Activated CD4-positive, alpha-beta T cell treated with anti-CD3 and anti-CD28 coated beads, Interleukin-2, amount 10 ng/mL, durations not matched to agents 7 days and 5 days (primary cell): Measurements from ENCODE around the gene SEPTIN6. TPM values are rescaled to one million over a fixed set of nuclear protein-coding genes. Genes with fewer than 3 reads are reported as not detected.

Source experiments
- CTCF ChIA-PET: fragments of 350-600 bp; sonication (Branson Sonifier 250); formaldehyde crosslinking; loops from one replicate; lab custom pipeline; 2021; ENCODE audit warnings: antibody characterized with exemption; lab: Charles Lee
- POLR2A ChIA-PET: fragments of 350-600 bp; sonication (Branson Sonifier 250); formaldehyde crosslinking; loops from one replicate; lab custom pipeline; 2021; ENCODE audit warnings: antibody characterized with exemption; lab: Charles Lee
- DNase-seq: peaks from one replicate; pipeline ENCODE4 v3.0.0-alpha.2; 2020
- H3K27ac Mint-ChIP-seq: one replicate; pipeline ENCODE4 v1.8.0; 2021; ENCODE audit warnings: mild to moderate bottlenecking, moderate library complexity, mixed read lengths
- H3K27me3 Mint-ChIP-seq: one replicate; pipeline ENCODE4 v1.8.0; 2021; ENCODE audit warnings: mixed read lengths
- H3K36me3 Mint-ChIP-seq: one replicate; pipeline ENCODE4 v1.8.0; 2021; ENCODE audit warnings: low read depth, mixed read lengths
- H3K4me1 Mint-ChIP-seq: one replicate; pipeline ENCODE4 v1.8.0; 2021; ENCODE audit warnings: mixed read lengths
- H3K4me3 Mint-ChIP-seq: one replicate; pipeline ENCODE4 v1.8.0; 2021; ENCODE audit warnings: mild to moderate bottlenecking, moderate library complexity, mixed read lengths
- H3K9me3 Mint-ChIP-seq: one replicate; pipeline ENCODE4 v1.8.0; 2021; ENCODE audit warnings: mixed read lengths
- total RNA-seq, 2 experiments: library from RNA; stranded (reverse); gene quantifications; one replicate each; pipeline ENCODE4 v1.2.3, GENCODE V29; 2021

SEPTIN6 gene
- 100 to 1,000 TPM; 298 to 329 TPM for total RNA-seq

DNA sequence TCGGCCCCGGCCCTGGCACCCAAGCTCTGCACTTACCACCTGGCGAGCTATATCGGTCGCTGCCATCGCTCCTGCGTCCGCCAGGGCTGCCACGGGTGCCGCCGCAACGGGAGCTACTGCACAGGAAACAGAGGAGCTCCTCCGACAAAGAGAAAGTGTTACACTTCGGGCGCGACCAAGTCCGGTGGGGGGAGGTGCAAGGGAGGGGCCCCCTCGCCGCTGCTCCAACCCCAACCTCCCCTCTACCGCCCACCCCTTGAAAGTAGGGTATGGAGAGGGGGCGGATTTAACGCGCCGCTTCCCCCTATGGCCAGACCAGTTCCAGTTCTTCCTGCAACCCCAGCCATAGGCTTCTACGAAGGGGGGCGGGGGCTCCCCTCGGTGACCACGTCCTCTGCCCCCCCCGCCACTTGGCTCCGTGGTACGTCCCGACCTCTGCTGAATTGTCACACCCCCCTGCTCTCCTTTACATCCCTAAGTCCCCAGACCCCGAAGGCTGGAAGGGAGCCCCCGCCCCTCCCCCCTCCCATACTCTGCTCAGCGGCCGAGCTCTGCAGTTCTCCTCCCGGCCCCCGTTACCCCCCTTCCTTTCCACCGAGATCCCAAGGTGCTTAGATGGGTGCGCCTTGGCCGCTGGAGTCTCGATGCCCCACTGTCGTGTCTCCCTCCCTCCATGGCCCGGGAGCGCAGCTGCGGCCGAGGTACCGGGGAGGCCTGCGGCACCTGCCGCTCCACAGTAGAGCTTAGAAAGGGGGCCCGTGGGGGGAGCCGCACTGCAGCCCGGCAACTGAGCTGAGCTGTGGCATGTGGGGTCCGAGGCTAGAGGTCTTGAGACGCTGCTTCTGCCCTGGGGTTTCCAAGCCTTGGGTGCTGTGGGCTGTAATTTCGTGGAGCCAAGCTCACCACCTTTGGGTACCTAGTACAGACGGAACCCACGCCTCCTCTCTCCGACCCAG is at the start of gene SEPTIN6:
TSS of gene SEPTIN6 (minus strand) at position 129 of the 956 bp plus-strand sequence. CDS start at position 66, 63 bp downstream.
- Mint-ChIP-seq H3K36me3 (peaks cover 26% of the 10 kb centered on the region), H3K4me1 (peaks cover 14% of the 10 kb centered on the region), H3K27me3 (no peaks in the 10 kb centered on the region), H3K27ac (peak within 1 kb of the TSS; percentile 99), H3K9me3 (no peaks in the 10 kb centered on the region), H3K4me3 (peak within 1 kb of the TSS; percentile 85)
- ChIA-PET CTCF (interaction anchor here (0.8 to 3.4 kb wide), 15 partner anchors 10 to 83 kb away, joined by 3 to 29 read pairs (median 5); partner anchors contain the start of gene SOWAHD), POLR2A (interaction anchor here (0.5 kb wide), 1 partner anchor 119 kb away, joined by 6 read pairs; the partner anchor contains the start of gene UBE2A)
- peak; percentile 87 for DNase-seq

DNA sequence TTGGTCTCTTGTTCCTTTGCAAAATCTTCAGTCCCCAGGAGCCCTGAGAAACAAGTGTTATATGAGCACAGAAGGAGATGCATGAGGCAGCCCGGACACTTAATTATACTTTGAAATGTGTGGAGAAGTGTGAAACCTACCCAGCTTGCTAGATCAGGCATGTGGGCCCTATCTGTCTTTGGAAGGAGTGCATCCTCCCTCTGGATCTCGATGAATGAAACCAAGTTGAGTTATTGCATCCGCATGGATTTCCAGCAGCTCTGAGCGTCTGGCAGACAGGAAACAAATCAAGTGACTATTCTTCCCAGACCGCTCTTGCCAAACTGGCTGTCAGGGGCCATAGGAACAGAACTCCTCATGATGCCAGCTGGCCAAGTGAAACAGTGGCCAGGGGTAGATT is 45.8 kb upstream of the SEPTIN6 start:
- H3K36me3 Mint-ChIP-seq: no peaks in the 10 kb centered on the region
- H3K4me1 Mint-ChIP-seq: no peaks in the 10 kb centered on the region
- H3K27me3 Mint-ChIP-seq: no peaks in the 10 kb centered on the region
- DNase-seq: no peak
- H3K27ac Mint-ChIP-seq: no peak overlapping the region
- ChIA-PET POLR2A (no interaction called here), CTCF (interaction anchor here (0.8 to 1.4 kb wide), 3 partner anchors 9 to 16 kb away, joined by 3 to 4 read pairs (median 3); no protein-coding TSS in a partner anchor)
- no peaks in the 10 kb centered on the region for H3K9me3 Mint-ChIP-seq
- H3K4me3 Mint-ChIP-seq: no peak overlapping the region

DNA sequence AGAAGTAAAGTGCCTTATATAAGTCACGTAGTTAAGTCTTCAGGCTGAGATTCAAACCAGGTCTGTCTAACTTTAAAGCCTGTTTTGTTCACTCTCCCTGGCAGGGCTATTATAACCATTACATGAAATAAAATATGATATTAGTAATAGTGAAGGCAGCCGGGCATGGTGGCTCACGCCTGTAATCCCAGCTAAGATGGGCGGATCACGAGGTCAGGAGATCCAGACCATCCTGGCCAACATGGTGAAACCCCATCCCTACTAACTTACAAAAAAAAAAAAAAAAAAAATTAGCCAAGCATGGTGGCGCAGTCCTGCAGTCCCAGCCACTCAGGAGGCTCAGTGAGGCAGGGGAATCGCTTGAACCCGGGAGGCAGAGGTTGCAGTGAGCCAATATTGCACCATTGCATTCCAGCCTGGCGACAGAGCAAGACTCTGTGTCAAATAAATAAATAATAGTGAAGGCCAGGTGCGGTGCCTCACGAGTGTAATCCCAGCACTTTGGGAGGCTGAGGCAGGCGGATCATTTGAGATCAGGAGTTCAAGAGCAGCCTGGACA is 43.3 kb upstream of the SEPTIN6 start:
- POLR2A ChIA-PET: no interaction called here
- no peaks in the 10 kb centered on the region for H3K4me1 Mint-ChIP-seq
- no peaks in the 10 kb centered on the region for H3K9me3 Mint-ChIP-seq
- no peak for DNase-seq
- no peak overlapping the region for H3K27ac Mint-ChIP-seq
- no peak overlapping the region for H3K4me3 Mint-ChIP-seq
- CTCF ChIA-PET: interaction anchor here (1.2 kb wide), 1 partner anchor 17 kb away, joined by 5 read pairs; no protein-coding TSS in a partner anchor
- no peaks in the 10 kb centered on the region for H3K36me3 Mint-ChIP-seq
- H3K27me3 Mint-ChIP-seq: no peaks in the 10 kb centered on the region

DNA sequence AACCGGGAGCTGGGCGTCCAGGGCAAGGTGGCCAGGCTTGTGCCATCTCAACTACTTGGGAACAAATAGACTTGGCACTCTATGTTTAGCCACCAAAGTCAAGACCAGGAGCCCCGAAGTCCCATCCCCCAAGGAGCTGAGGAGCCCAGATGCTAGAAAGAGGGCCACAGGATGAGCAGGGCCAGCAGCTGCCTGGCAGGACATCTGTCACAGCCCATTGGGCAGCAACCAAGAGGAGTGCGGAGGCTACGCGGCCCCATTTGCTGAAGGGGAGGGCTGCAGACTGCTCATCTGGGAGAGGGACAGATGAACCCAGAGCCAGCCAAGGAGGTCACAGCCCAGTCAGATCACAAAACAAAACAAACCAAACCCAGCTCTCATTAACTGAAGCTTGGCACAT is 42.5 kb upstream of the SEPTIN6 start:
- H3K4me1 Mint-ChIP-seq: no peaks in the 10 kb centered on the region
- ChIA-PET POLR2A (no interaction called here), CTCF (interaction anchor here (0.7 to 1.6 kb wide), 3 partner anchors 12 to 22 kb away, joined by 3 to 5 read pairs (median 5); no protein-coding TSS in a partner anchor)
- no peak for DNase-seq
- no peak overlapping the region for H3K27ac Mint-ChIP-seq
- H3K27me3 Mint-ChIP-seq: peaks cover 2% of the 10 kb centered on the region
- H3K9me3 Mint-ChIP-seq: no peaks in the 10 kb centered on the region
- no peak overlapping the region for H3K4me3 Mint-ChIP-seq
- H3K36me3 Mint-ChIP-seq: no peaks in the 10 kb centered on the region

DNA sequence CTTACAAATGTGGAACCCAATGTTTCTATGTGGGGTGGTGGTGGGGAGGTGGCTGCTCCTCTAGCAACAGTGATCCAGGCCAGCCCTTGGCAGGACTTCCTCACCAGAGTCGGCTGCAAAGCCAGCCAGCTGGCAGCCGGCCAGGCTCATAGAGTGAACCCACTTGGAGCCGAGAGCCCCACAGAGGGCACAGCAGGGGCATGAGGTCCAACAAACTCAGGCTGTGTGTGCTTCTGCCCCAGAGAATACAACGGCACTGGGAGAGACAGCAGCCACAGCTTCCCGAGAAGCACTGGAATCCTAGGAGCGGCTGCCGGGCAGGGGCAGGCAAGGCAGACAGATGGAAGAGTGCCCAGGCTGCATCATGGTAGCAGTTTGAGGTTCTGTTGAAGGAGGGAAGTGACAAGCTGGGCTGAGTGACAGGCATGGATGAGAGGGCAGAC is 42.0 kb upstream of the SEPTIN6 start:
- Mint-ChIP-seq H3K4me1 (no peaks in the 10 kb centered on the region), H3K27me3 (peaks cover 2% of the 10 kb centered on the region), H3K4me3 (no peak overlapping the region), H3K9me3 (no peaks in the 10 kb centered on the region), H3K36me3 (no peaks in the 10 kb centered on the region), H3K27ac (no peak overlapping the region)
- no peak for DNase-seq
- ChIA-PET POLR2A (no interaction called here), CTCF (interaction anchor here (0.9 to 1.6 kb wide), 4 partner anchors 11 to 50 kb away, joined by 4 to 8 read pairs (median 5); no protein-coding TSS in a partner anchor)

DNA sequence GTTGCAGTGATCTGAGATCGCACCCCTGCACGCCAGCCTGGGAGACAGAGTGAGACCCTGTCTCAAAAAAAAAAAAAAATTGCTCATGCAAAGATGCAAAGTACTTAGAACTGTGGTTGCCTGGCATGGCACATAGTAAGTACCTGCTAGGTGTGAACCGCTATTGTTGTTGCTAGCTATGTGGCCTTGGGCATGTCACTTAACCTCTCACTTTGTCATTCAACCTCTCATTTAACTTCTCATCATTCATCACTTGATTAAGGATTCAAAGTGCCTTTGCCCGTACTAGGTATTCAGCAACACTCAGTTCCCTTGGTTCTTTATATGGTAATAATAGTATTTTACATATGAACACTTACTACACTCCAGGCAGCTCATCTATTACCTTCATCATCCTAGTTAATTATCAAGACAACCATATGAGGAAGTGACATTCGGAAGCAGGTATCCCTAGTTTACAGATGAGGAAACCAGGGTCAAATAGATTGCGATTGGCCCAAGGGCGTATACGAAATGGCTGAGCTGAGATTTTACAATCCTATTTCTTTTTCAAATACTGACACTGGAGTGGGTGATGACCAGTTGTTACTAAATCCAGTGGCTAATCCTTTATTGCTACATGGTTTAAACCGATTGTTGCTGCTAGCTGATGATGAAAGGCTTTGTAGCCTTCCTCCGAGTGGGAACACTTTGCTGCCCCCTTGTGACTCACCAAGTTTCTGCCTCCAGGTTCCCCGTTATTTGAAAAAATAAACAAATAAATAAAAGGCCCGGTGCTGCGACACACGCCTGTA is 36.6 kb upstream of the SEPTIN6 start:
- Mint-ChIP-seq H3K4me3 (no peak overlapping the region), H3K9me3 (no peaks in the 10 kb centered on the region), H3K36me3 (no peaks in the 10 kb centered on the region), H3K27ac (no peak overlapping the region), H3K4me1 (peaks cover 9% of the 10 kb centered on the region), H3K27me3 (peaks cover 2% of the 10 kb centered on the region)
- CTCF ChIA-PET: interaction anchor here (0.5 to 3.5 kb wide), 27 partner anchors 9 to 252 kb away, joined by 3 to 13 read pairs (median 4); partner anchors contain the start of genes NKRF and SEPTIN6
- POLR2A ChIA-PET: interaction anchor here (0.6 kb wide), 1 partner anchor 47 kb away, joined by 3 read pairs; no protein-coding TSS in a partner anchor
- peak; percentile 71 for DNase-seq

DNA sequence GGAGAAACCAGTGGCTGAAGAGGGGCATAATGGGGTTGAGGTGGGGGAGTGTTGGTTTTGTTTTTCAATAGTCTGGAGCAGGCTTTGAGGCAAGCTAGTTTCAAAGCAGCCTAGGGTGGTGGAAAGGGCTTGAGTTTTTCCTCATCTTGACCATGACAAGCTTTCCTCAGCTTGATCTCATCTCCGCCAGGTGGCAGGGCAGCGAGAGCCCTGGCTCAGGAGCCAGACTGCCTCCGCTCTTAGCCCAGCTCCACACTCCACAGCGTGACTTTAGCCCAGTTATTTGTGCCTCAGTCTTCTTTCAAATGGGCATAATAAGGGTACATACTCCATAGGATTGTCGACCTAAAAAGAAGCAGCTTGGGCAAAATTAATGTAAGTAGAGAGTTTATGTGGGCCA is 35.5 kb upstream of the SEPTIN6 start:
- H3K27ac Mint-ChIP-seq: no peak overlapping the region
- peaks cover 2% of the 10 kb centered on the region for H3K27me3 Mint-ChIP-seq
- H3K9me3 Mint-ChIP-seq: no peaks in the 10 kb centered on the region
- CTCF ChIA-PET: interaction anchor here (1.1 to 3.5 kb wide), 12 partner anchors 10 to 212 kb away, joined by 3 to 13 read pairs (median 6); partner anchors contain the start of genes NKRF, SEPTIN6 and SOWAHD
- peaks cover 9% of the 10 kb centered on the region for H3K4me1 Mint-ChIP-seq
- no peak overlapping the region for H3K4me3 Mint-ChIP-seq
- no peaks in the 10 kb centered on the region for H3K36me3 Mint-ChIP-seq
- no peak for DNase-seq
- POLR2A ChIA-PET: no interaction called here

DNA sequence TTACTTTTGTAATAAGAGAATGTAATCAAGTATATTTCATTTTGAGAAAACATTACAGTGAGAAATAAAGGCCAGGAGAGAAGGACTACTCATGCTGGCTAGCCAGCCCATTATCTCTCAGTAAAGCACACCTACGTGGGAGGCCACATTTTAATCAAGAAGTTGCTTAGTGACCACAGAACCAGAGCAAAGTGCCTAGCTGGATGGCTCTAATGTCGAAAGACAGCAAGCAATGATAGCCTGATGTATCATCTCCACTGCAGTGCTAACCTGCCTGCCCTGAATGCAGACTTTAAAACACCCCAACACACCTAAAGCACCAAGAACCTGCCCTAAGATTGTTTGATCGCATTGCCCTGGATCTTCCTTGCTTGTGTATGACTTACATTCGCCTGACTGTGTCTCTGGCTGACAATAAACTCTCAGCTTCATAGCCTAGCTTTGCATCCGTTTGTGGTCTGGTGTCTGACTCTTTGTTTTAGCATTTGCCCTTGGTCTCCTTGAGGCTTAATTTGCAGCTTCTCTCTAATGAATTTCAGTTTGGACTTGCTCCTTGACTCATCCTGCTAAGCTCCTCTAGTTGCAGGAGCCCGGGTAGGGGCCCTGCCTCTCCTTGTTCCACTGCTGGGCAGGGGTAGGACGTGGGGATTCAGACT is 34.1 kb upstream of the SEPTIN6 start:
- CTCF ChIA-PET: interaction anchor here (0.6 to 1.7 kb wide), 16 partner anchors 11 to 493 kb away, joined by 3 to 7 read pairs (median 3); no protein-coding TSS in a partner anchor
- Mint-ChIP-seq H3K4me3 (no peak overlapping the region), H3K4me1 (peaks cover 9% of the 10 kb centered on the region)

DNA sequence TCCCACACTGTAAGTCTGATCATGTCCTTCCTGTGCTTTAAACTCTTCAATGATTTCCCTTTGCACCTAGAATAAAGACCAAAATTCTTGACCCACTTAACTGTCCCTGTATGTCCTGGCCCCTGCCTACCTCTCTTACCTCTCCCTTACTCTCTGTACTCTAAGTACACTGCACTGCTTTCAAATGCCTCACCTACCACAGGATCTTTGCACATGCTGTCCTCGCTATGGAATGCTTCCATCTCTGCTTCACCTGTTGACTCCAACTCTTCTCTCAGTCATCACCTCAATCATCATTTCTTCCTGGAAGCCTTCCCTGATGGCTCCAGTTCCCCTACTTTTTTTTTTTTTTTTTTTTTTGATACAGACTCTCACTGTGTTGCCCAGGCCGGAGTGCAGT is 29.0 kb upstream of the SEPTIN6 start:
- peaks cover 2% of the 10 kb centered on the region for H3K4me1 Mint-ChIP-seq
- no peak for DNase-seq
- H3K36me3 Mint-ChIP-seq: no peaks in the 10 kb centered on the region
- ChIA-PET CTCF (no interaction called here), POLR2A (no interaction called here)
- no peak overlapping the region for H3K27ac Mint-ChIP-seq
- H3K4me3 Mint-ChIP-seq: no peak overlapping the region
- no peaks in the 10 kb centered on the region for H3K9me3 Mint-ChIP-seq
- peaks cover under 1% of the 10 kb centered on the region for H3K27me3 Mint-ChIP-seq

More for the DNA sequence above, 34.1 kb upstream of the SEPTIN6 start:
- Mint-ChIP-seq H3K36me3 (no peaks in the 10 kb centered on the region), H3K27ac (peak overlapping the region; percentile 85), H3K9me3 (no peaks in the 10 kb centered on the region), H3K27me3 (peaks cover 2% of the 10 kb centered on the region)
- peak; percentile 36 for DNase-seq
- POLR2A ChIA-PET: interaction anchor here (0.6 kb wide), 3 partner anchors 36 to 73 kb away, joined by 3 to 5 read pairs (median 4); no protein-coding TSS in a partner anchor

DNA sequence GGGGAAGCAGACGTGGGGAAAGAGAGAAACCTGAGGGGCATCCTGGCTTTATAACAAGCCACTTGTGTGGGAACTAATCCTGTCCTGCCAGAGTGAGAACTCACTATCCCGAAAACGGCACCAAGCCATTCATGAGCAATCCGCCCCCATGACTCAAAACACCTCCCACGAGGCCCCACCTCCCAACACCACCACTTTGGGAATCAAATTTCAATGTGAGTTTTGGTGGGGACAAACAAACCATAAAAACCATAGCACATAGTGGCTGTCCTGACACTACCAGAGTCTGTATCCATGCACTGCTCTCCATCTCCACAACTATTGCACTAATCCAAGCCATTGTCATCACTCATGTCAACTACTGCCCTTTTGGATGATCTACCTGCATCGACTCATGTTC is 28.5 kb upstream of the SEPTIN6 start:
- POLR2A ChIA-PET: no interaction called here
- peaks cover 2% of the 10 kb centered on the region for H3K27me3 Mint-ChIP-seq
- H3K27ac Mint-ChIP-seq: no peak overlapping the region
- no peaks in the 10 kb centered on the region for H3K4me1 Mint-ChIP-seq
- no peak overlapping the region for H3K4me3 Mint-ChIP-seq
- CTCF ChIA-PET: no interaction called here
- no peaks in the 10 kb centered on the region for H3K36me3 Mint-ChIP-seq
- DNase-seq: no peak
- no peaks in the 10 kb centered on the region for H3K9me3 Mint-ChIP-seq

DNA sequence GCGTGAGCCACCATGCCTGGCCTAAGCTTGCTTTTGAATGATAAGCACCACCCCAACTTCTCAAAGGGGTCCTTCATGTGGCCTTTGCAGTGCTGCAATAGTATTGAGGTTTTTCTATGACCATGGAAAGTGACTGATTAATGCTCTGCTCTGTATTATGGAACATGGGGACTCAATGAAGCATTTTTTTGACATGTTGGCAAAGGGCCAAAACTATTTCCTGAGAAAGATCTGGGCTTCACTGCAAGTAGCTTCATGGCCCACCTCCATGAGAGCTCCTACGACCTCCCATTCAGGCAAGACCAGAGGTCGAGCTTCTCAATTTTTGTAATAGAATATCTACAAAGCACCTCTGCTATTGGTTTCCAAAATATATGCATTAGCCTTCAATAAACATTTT is 16.7 kb upstream of the SEPTIN6 start:
- DNase-seq: no peak
- H3K27me3 Mint-ChIP-seq: peaks cover 6% of the 10 kb centered on the region
- H3K4me3 Mint-ChIP-seq: no peak overlapping the region
- POLR2A ChIA-PET: no interaction called here
- H3K4me1 Mint-ChIP-seq: peaks cover 6% of the 10 kb centered on the region
- CTCF ChIA-PET: interaction anchor here (0.6 to 1.5 kb wide), 6 partner anchors 9 to 180 kb away, joined by 3 to 8 read pairs (median 3); no protein-coding TSS in a partner anchor
- no peaks in the 10 kb centered on the region for H3K36me3 Mint-ChIP-seq
- H3K9me3 Mint-ChIP-seq: no peaks in the 10 kb centered on the region
- H3K27ac Mint-ChIP-seq: no peak overlapping the region
